ENCODE data around the gene COP1. TPM values are rescaled to one million over a fixed set of nuclear protein-coding genes. Genes with fewer than 3 reads are reported as not detected.

Gene COP1
- total RNA-seq, 1 experiment from 2014 or later: 33.1 TPM

GRCh38 chr1:175976865-175977642 is 230.0 kb downstream of the COP1 start:
- Histone ChIP-seq H3K9me2 (ENCODE audit: insufficient read depth) (no peaks in the 10 kb centered on the region), H3K27ac (ENCODE audit: low read depth, low read length) (no peak overlapping the region), H3K4me3 (replicated peaks in 1 of 2; ENCODE audit: low read depth in 1 of 2, low read length in 2 of 2) (no peak overlapping the region), H3K36me3 (ENCODE audit: control insufficient read depth in 1 of 2, insufficient read depth in 2 of 2, low read length in 2 of 2) (no peaks in the 10 kb centered on the region; a peak in 1 of 4 replicates), H3K4me2 (ENCODE audit: low read length) (no peak overlapping the region), H2AFZ (ENCODE audit: low read depth, low read length, poor library complexity, severe bottlenecking) (no peak overlapping the region), H3K27me3 (ENCODE audit: insufficient read depth, low read length) (no peaks in the 10 kb centered on the region), H3K79me2 (ENCODE audit: insufficient read depth, low read length) (no peaks in the 10 kb centered on the region), H3K9me3 (ENCODE audit: control insufficient read depth in 1 of 2, insufficient read depth in 1 of 2, low read depth in 1 of 2, low read length in 2 of 2) (no peaks in the 10 kb centered on the region; a peak in 1 of 4 replicates), H3K4me1 (ENCODE audit: control insufficient read depth in 1 of 2, insufficient read depth in 2 of 2, low read length in 2 of 2) (no peaks in the 10 kb centered on the region), H3K9ac (ENCODE audit: low read length) (no peak overlapping the region), H4K20me1 (ENCODE audit: insufficient read depth) (no peaks in the 10 kb centered on the region)
- no TSS peak for BruUV-seq (replicated peaks)
- CTCF ChIA-PET: no interaction called here
- intact Hi-C loops (cut with micrococcal nuclease): no loop called here
- POLR2A ChIA-PET: no interaction called here
- no peak for DNase-seq (ENCODE audit: low read depth, low spot score)
- no peak for ATAC-seq
- TF ChIP-seq ZNF274 (IDR thresholded peaks at IDR 0.05; ENCODE audit: low read depth, low read length) (no peak), POLR2AphosphoS5 (IDR thresholded peaks at IDR 0.05; ENCODE audit: low read depth, low read length) (no peak), CEBPB (IDR thresholded peaks at IDR 0.05; ENCODE audit: low read depth) (no peak), FOSL1 (IDR thresholded peaks at IDR 0.05; ENCODE audit: low read depth) (no peak), ATF3 (IDR thresholded peaks at IDR 0.05) (no peak), YY1 (IDR thresholded peaks at IDR 0.05; ENCODE audit: extremely low read depth, insufficient replicate concordance, low read depth, low read length) (no peak), EGR1 (IDR thresholded peaks at IDR 0.05; ENCODE audit: low read depth) (no peak), SRF (IDR thresholded peaks at IDR 0.05; ENCODE audit: low read depth) (no peak)
- RAD21 ChIA-PET (ENCODE audit: low non-redundant PET in 1 of 2, low total read pairs in 2 of 2, uncharacterized antibody in 2 of 2, unreplicated experiment in 2 of 2): no interaction called here

- Histone ChIP-seq H3K4me3 (replicated peaks in 1 of 2; ENCODE audit: low read depth in 1 of 2, low read length in 2 of 2) (no peak overlapping the region), H3K79me2 (ENCODE audit: insufficient read depth, low read length) (no peaks in the 10 kb centered on the region), H2AFZ (ENCODE audit: low read depth, low read length, poor library complexity, severe bottlenecking) (no peak overlapping the region), H4K20me1 (ENCODE audit: insufficient read depth) (no peaks in the 10 kb centered on the region), H3K4me2 (ENCODE audit: low read length) (no peak overlapping the region), H3K9me3 (ENCODE audit: control insufficient read depth in 1 of 2, insufficient read depth in 1 of 2, low read depth in 1 of 2, low read length in 2 of 2) (no peaks in the 10 kb centered on the region), H3K27ac (ENCODE audit: low read depth, low read length) (no peak overlapping the region), H3K4me1 (ENCODE audit: control insufficient read depth in 1 of 2, insufficient read depth in 2 of 2, low read length in 2 of 2) (no peaks in the 10 kb centered on the region), H3K9ac (ENCODE audit: low read length) (no peak overlapping the region), H3K9me2 (ENCODE audit: insufficient read depth) (no peaks in the 10 kb centered on the region), H3K27me3 (ENCODE audit: insufficient read depth, low read length) (no peaks in the 10 kb centered on the region), H3K36me3 (ENCODE audit: control insufficient read depth in 1 of 2, insufficient read depth in 2 of 2, low read length in 2 of 2) (no peaks in the 10 kb centered on the region)
- ChIA-PET RAD21 (ENCODE audit: low non-redundant PET in 1 of 2, low total read pairs in 2 of 2, uncharacterized antibody in 2 of 2, unreplicated experiment in 2 of 2) (no interaction called here), POLR2A (no interaction called here), CTCF (no interaction called here)
- BruUV-seq (replicated peaks): no TSS peak
- DNase-seq (ENCODE audit: low read depth, low spot score): no peak
- ATAC-seq: no peak
- intact Hi-C loops (cut with micrococcal nuclease): no loop called here
- no peak for TF ChIP-seq RAD21 (IDR thresholded peaks at IDR 0.05; ENCODE audit: low read depth)
- no peak for TF ChIP-seq EGR1 (IDR thresholded peaks at IDR 0.05; ENCODE audit: low read depth)
- TF ChIP-seq FOSL1 (IDR thresholded peaks at IDR 0.05; ENCODE audit: low read depth): no peak
- no peak for TF ChIP-seq ZBTB33 (IDR thresholded peaks at IDR 0.05; ENCODE audit: extremely low read depth, insufficient replicate concordance, low read length)
- no peak for TF ChIP-seq REST (IDR thresholded peaks at IDR 0.05; ENCODE audit: low read depth)
- TF ChIP-seq CBX3 (IDR thresholded peaks at IDR 0.05; ENCODE audit: low read depth): no peak
- TF ChIP-seq JUND (IDR thresholded peaks at IDR 0.05): no peak
- TF ChIP-seq MAX (IDR thresholded peaks at IDR 0.05): no peak
- TF ChIP-seq SP1 (IDR thresholded peaks at IDR 0.05; ENCODE audit: low read depth): no peak
- TF ChIP-seq POLR2A (IDR thresholded peaks at IDR 0.05; ENCODE audit: borderline replicate concordance, extremely low read depth, insufficient read depth, insufficient read length): no peak
Observed at GRCh38 chr1:175969231-175969630, 237.9 kb downstream of the COP1 start.

All from HCT116 (cell line).